A549 (cell line): ENCODE results near the gene SENP8. TPM values are rescaled to one million over a fixed set of nuclear protein-coding genes. Genes with fewer than 3 reads are reported as not detected.

Experiments
- ATAC-seq, 2 experiments: fragments of 200-7000 bp in 1 of 2; fragments of >200 bp in 1 of 2; cut with Nextera tagmentation in 1 of 2; cut with Tn5 transposase in 1 of 2; 3 replicates each; pipeline versions ENCODE4 v1.8.0 to v1.9.1; 2018 to 2020; ENCODE audit warnings: mild to moderate bottlenecking in 1 of 2, moderate library complexity in 1 of 2
- CTCF ChIA-PET: fragments of 300-600 bp; sonication (Branson Sonifier 250); formaldehyde crosslinking; extraction: SDS; loops from one replicate; lab custom pipeline; 2021; ENCODE audit warnings: antibody characterized with exemption, inconsistent platforms; lab: Yijun Ruan, JAX
- POLR2A ChIA-PET: fragments of 350-600 bp; formaldehyde crosslinking; extraction: SDS; loops from one replicate; lab custom pipeline; 2021; ENCODE audit warnings: antibody characterized with exemption, inconsistent platforms; lab: Yijun Ruan, JAX
- DNase-seq, 2 experiments: peaks; one replicate each; pipeline versions ENCODE4 v3.0.0 to v3.0.0-alpha.2; 2011 to 2016; ENCODE audit warnings: low read depth in 1 of 2, low spot score in 1 of 2
- FAIRE-seq: peaks from 2 replicates; lab custom pipeline; 2011; peaks lifted over from hg19 to GRCh38; lab: Jason Lieb, UNC
- H3K27ac ChIP-seq, 2 experiments: fragments of >200 bp; sonication (Bioruptor Twin); formaldehyde crosslinking; 3 replicates each; pipeline ENCODE4 v1.5.1; 2016 to 2017
- H3K4me1 ChIP-seq: fragments of >200 bp; sonication (Bioruptor Twin); formaldehyde crosslinking; 3 replicates; pipeline ENCODE4 v1.6.1; 2016
- H3K4me2 ChIP-seq: fragments of >200 bp; sonication (Bioruptor Twin); formaldehyde crosslinking; 3 replicates; pipeline ENCODE4 v1.6.1; 2016
- H3K4me3 ChIP-seq: fragments of >200 bp; sonication (Bioruptor Twin); formaldehyde crosslinking; 3 replicates; pipeline ENCODE4 v1.5.1; 2016
- H3K9me3 ChIP-seq: fragments of >200 bp; sonication (Bioruptor Twin); formaldehyde crosslinking; 3 replicates; pipeline ENCODE4 v1.6.1; 2016
- CBX2 ChIP-seq: fragments of 200-600 bp; sonication (generic); IDR thresholded peaks from 2 replicates; pipeline ENCODE4 v1.6.1; 2016; ENCODE audit warnings: low read depth, mild to moderate bottlenecking, borderline replicate concordance
- CBX8 ChIP-seq: fragments of 200-600 bp; sonication (generic); IDR thresholded peaks from 2 replicates; pipeline ENCODE4 v1.6.1; 2016
- CEBPB ChIP-seq, 2 experiments: fragments of >200 bp in 1 of 2; sonication (Bioruptor Twin) in 1 of 2; formaldehyde crosslinking in 1 of 2; IDR thresholded peaks; 2 replicates each; pipeline ENCODE4 v1.6.1; 2012 to 2016
- CHD4 ChIP-seq: fragments of 200-600 bp; sonication (generic); IDR thresholded peaks from 2 replicates; pipeline ENCODE4 v1.6.1; 2016; ENCODE audit warnings: antibody characterized with exemption, mild to moderate bottlenecking, borderline replicate concordance
- EHF ChIP-seq: fragments of 250-450 bp; sonication (Bioruptor Pico); IDR thresholded peaks from 2 replicates; pipeline ENCODE4 v1.5.0; 2020; ENCODE audit warnings: mild to moderate bottlenecking
- FOSB ChIP-seq: fragments of 250-450 bp; sonication (Bioruptor Pico); IDR thresholded peaks from 2 replicates; pipeline ENCODE4 v1.5.0; 2020; ENCODE audit warnings: mild to moderate bottlenecking, moderate library complexity
- GATA3 ChIP-seq: IDR thresholded peaks from 2 replicates; pipeline ENCODE4 v1.6.1; 2012; ENCODE audit warnings: borderline replicate concordance
- HDAC2 ChIP-seq: fragments of 200-600 bp; sonication (generic); IDR thresholded peaks from 2 replicates; pipeline ENCODE4 v1.6.1; 2016
- HOXA7 ChIP-seq: fragments of 250-450 bp; sonication (Bioruptor Pico); IDR thresholded peaks from 2 replicates; pipeline ENCODE4 v1.5.0; 2020; ENCODE audit warnings: mild to moderate bottlenecking, moderate library complexity
- HOXB13 ChIP-seq: fragments of 250-450 bp; sonication (Bioruptor Pico); IDR thresholded peaks from 2 replicates; pipeline ENCODE4 v1.5.0; 2020; ENCODE audit warnings: low read depth, mild to moderate bottlenecking, moderate library complexity
- JUNB ChIP-seq: fragments of >200 bp; sonication (Bioruptor Twin); formaldehyde crosslinking; IDR thresholded peaks from 2 replicates; pipeline ENCODE4 v1.6.1; 2016
- KDM1A ChIP-seq: fragments of 200-600 bp; sonication (generic); IDR thresholded peaks from 2 replicates; pipeline ENCODE4 v1.6.1; 2016; ENCODE audit warnings: low read depth, mild to moderate bottlenecking
- POLR2A ChIP-seq: IDR thresholded peaks from 2 replicates; pipeline ENCODE4 v1.6.1; 2012; ENCODE audit warnings: mild to moderate bottlenecking, low read length
- RAD21 ChIP-seq, 2 experiments: fragments of >200 bp in 1 of 2; sonication (Bioruptor Twin) in 1 of 2; formaldehyde crosslinking in 1 of 2; IDR thresholded peaks in 1 of 2; conservative IDR thresholded peaks in 1 of 2; 2 replicates in 1 of 2; 3 replicates in 1 of 2; pipeline ENCODE4 v1.6.1; 2012 to 2018; ENCODE audit warnings: inconsistent platforms in 1 of 2
- WGBS: methylation state at CpG from one replicate; pipeline ENCODE4 v1.1.6; 2017; ENCODE audit errors: missing lambda C conversion rate; 5-methylcytosine and 5-hydroxymethylcytosine counted together
- polyA plus RNA-seq, 4 experiments: library from polyadenylated mRNA; depleted of rRNA in 3 of 4; stranded (reverse); fragments of >200 nt; fragmentation: RNase III in 1 of 4; extraction: RNeasy Plus Mini Kit Qiagen cat#74134 plus additional on column Dnase treatment in 1 of 4; gene quantifications; 2 replicates in 3 of 4; 3 replicates in 1 of 4; pipeline ENCODE4 v1.2.3, GENCODE V29; 2011 to 2017
- TF ChIP-seq, protein P1 (sequence below): fragments of 150-350 bp; IDR thresholded peaks from 2 replicates; pipeline ENCODE4 v1.6.1; 2014; ENCODE audit warnings: low read depth, mild to moderate bottlenecking, low read length
- TF ChIP-seq, protein P2 (sequence below): fragments of 200-600 bp; sonication (generic); IDR thresholded peaks from 2 replicates; pipeline ENCODE4 v1.6.1; 2016; ENCODE audit warnings: antibody characterized with exemption, mild to moderate bottlenecking, moderate library complexity
- TF ChIP-seq, protein P3 (sequence below): IDR thresholded peaks from 2 replicates; pipeline ENCODE4 v1.6.1; 2012
- TF ChIP-seq, protein P4 (sequence below): IDR thresholded peaks from 2 replicates; pipeline ENCODE4 v1.6.1; 2012; ENCODE audit warnings: low read depth, borderline replicate concordance
- TF ChIP-seq, protein P5 (sequence below): fragments of 250-450 bp; sonication (Bioruptor Pico); IDR thresholded peaks from 2 replicates; pipeline ENCODE4 v1.5.0; 2021; ENCODE audit warnings: mild to moderate bottlenecking, moderate library complexity, borderline replicate concordance

SENP8 gene
- polyA plus RNA-seq, 2 of the 4 experiments (the other 2 are of a cell fraction), result 1.2 to 3.7 TPM

DNA sequence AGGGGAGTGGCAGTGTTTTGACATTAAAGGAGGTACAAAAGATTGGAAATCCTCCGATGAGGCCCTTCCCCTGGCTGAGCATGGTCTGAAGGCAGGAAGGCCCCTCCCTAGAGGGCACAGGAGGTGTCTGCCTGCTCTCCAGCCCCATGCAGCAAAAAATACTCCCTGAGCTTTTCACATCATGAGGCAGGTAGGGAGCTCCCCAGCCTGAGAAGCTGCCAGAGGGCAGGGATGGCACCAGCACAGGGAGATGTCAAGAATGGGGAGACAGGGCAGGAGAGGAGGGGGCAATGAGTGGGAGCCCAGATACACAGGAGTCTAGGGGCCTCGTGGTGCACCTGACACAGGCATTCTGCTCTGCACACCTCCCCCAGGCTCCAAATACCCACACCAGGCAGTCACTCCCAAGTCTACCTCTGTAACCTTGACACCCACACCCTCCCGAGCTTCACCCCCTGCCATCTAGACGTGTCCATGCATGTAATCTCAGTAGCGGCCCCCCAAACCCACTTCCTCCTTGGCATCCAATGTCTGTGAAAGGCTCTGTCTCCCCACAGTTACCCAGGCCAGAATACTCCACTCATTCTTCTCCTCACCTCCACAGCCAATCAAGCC, 56.5 kb downstream of the SENP8 start:
- no peaks in the 10 kb centered on the region for H3K9me3 ChIP-seq
- FAIRE-seq, result no peak
- TF ChIP-seq, protein P1, sequence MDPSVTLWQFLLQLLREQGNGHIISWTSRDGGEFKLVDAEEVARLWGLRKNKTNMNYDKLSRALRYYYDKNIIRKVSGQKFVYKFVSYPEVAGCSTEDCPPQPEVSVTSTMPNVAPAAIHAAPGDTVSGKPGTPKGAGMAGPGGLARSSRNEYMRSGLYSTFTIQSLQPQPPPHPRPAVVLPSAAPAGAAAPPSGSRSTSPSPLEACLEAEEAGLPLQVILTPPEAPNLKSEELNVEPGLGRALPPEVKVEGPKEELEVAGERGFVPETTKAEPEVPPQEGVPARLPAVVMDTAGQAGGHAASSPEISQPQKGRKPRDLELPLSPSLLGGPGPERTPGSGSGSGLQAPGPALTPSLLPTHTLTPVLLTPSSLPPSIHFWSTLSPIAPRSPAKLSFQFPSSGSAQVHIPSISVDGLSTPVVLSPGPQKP, result no peak
- TF ChIP-seq POLR2A (no peak), HOXA7 (CRISPR knock-in tag) (no peak), GATA3 (no peak), CBX8 (no peak), CEBPB (IDR thresholded peaks at IDR 0.05) (no peak)
- TF ChIP-seq, protein P2, sequence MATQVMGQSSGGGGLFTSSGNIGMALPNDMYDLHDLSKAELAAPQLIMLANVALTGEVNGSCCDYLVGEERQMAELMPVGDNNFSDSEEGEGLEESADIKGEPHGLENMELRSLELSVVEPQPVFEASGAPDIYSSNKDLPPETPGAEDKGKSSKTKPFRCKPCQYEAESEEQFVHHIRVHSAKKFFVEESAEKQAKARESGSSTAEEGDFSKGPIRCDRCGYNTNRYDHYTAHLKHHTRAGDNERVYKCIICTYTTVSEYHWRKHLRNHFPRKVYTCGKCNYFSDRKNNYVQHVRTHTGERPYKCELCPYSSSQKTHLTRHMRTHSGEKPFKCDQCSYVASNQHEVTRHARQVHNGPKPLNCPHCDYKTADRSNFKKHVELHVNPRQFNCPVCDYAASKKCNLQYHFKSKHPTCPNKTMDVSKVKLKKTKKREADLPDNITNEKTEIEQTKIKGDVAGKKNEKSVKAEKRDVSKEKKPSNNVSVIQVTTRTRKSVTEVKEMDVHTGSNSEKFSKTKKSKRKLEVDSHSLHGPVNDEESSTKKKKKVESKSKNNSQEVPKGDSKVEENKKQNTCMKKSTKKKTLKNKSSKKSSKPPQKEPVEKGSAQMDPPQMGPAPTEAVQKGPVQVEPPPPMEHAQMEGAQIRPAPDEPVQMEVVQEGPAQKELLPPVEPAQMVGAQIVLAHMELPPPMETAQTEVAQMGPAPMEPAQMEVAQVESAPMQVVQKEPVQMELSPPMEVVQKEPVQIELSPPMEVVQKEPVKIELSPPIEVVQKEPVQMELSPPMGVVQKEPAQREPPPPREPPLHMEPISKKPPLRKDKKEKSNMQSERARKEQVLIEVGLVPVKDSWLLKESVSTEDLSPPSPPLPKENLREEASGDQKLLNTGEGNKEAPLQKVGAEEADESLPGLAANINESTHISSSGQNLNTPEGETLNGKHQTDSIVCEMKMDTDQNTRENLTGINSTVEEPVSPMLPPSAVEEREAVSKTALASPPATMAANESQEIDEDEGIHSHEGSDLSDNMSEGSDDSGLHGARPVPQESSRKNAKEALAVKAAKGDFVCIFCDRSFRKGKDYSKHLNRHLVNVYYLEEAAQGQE, result no peak
- TF ChIP-seq, protein P3, sequence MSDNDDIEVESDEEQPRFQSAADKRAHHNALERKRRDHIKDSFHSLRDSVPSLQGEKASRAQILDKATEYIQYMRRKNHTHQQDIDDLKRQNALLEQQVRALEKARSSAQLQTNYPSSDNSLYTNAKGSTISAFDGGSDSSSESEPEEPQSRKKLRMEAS, result no peak
- TF ChIP-seq, protein P4, sequence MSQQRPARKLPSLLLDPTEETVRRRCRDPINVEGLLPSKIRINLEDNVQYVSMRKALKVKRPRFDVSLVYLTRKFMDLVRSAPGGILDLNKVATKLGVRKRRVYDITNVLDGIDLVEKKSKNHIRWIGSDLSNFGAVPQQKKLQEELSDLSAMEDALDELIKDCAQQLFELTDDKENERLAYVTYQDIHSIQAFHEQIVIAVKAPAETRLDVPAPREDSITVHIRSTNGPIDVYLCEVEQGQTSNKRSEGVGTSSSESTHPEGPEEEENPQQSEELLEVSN, result no peak
- TF ChIP-seq, all 56 proteins: peak for 0
- DNase-seq (no peak), ATAC-seq (peak in 1 of 2 experiments; percentile 6; a peak in 1 of 6 replicates)
- no peak overlapping the region for H3K27ac ChIP-seq
- 0 out of 3 replicates have a peak, but pooled peaks cover 2% of the 10 kb centered on the region for H3K4me1 ChIP-seq
- ChIA-PET CTCF (interaction anchor here (0.5 to 2.0 kb wide), 5 partner anchors 9 to 394 kb away, joined by 3 to 8 read pairs (median 5); no protein-coding TSS in a partner anchor), POLR2A (no interaction called here)
- WGBS, result 51% methylated on average over 5 of the region's 5 CpGs
- no peak overlapping the region for H3K4me3 ChIP-seq
- H3K4me2 ChIP-seq, result no peak overlapping the region

DNA sequence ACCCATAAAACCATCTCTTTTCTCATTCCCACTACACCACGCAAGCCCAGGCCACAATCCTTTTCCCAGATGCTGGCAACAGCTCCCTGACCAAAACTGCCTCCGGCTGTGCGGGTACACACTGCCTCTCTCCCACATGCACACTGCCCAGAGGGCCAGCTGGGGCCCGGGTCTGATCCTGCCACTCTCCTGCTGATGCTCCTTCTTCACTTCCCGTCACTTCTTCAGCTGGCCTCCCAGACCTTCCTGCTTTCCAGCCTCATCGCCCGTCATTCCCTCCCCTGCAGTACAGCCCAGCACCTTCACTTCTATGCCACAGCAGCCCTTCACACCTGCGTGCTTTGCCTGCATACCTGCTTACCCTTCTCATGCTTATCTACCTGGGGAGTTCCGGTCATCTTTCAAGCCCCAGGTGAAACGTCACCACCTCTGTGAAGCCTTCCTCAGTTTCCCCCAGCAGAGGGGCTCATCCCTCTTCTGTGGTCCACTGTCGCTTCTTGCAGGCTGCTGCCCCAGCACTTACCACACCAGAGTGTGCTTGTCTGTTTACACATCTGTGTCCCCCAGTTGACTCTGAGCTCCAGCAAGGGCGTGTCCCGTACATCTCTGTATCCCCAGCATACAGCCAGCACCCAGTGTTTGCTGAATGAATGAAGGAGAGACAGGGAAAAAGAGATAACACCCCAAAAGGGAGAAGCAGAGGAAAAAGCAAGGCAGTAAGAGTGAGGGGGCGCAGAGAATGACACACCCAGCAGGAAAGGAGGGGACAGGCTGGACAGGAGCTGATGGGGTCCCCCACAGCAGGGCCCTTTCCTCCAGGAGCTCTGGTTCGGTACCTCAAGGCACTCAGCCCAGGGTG, 57.2 kb downstream of the SENP8 start:
- POLR2A ChIA-PET, result no interaction called here
- H3K4me2 ChIP-seq, result no peak overlapping the region
- 0 out of 6 replicates have a peak overlapping the region, but pooled peaks of 1 of the 2 experiments have one; percentile 16 for H3K27ac ChIP-seq
- 73% methylated on average over 15 of the region's 15 CpGs for WGBS
- no peaks in the 10 kb centered on the region for H3K9me3 ChIP-seq
- 0 out of 3 replicates have a peak, but pooled peaks cover 6% of the 10 kb centered on the region for H3K4me1 ChIP-seq
- FAIRE-seq, result no peak
- ATAC-seq, result no peak
- CTCF ChIA-PET, result interaction anchor here (0.6 to 2.0 kb wide), 7 partner anchors 9 to 374 kb away, joined by 3 to 8 read pairs (median 5); no protein-coding TSS in a partner anchor
- DNase-seq, result no peak
- no peak overlapping the region for H3K4me3 ChIP-seq
- TF ChIP-seq FOSB (CRISPR knock-in tag) (no peak), CBX8 (no peak), HOXB13 (CRISPR knock-in tag) (no peak), JUNB (no peak), HDAC2 (no peak), KDM1A (no peak), RAD21 (conservative IDR thresholded peaks at IDR 0.05 in 1 of 2, IDR thresholded peaks at IDR 0.05 in 1 of 2) (no peak), EHF (CRISPR knock-in tag) (no peak), CHD4 (no peak), CBX2 (no peak)
- TF ChIP-seq, protein P4, result no peak
- TF ChIP-seq, protein P5, sequence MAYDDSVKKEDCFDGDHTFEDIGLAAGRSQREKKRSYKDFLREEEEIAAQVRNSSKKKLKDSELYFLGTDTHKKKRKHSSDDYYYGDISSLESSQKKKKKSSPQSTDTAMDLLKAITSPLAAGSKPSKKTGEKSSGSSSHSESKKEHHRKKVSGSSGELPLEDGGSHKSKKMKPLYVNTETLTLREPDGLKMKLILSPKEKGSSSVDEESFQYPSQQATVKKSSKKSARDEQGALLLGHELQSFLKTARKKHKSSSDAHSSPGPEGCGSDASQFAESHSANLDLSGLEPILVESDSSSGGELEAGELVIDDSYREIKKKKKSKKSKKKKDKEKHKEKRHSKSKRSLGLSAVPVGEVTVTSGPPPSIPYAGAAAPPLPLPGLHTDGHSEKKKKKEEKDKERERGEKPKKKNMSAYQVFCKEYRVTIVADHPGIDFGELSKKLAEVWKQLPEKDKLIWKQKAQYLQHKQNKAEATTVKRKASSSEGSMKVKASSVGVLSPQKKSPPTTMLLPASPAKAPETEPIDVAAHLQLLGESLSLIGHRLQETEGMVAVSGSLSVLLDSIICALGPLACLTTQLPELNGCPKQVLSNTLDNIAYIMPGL (CRISPR knock-in tag), result no peak
- TF ChIP-seq, protein P2, result no peak
- TF ChIP-seq, protein P1, result no peak
